ES-I3 (cell line): Measurements from ENCODE around the gene BEX1.
"Not testable (repeated sequence)": the region's sequence is repeated elsewhere in the genome, so short reads cannot be mapped to it uniquely, and the experiment has no call there.

ENCODE experiments used
- H3K36me3 ChIP-seq: 2 replicates; pipeline ENCODE4 v1.6.1; 2013; ENCODE audit warnings: mild to moderate bottlenecking, low read length, control low read depth, moderate library complexity; ENCODE audit not compliant: insufficient read depth
- H3K4me1 ChIP-seq: 2 replicates; pipeline ENCODE4 v1.6.1; 2013; ENCODE audit warnings: mild to moderate bottlenecking, control low read depth, low read length; ENCODE audit not compliant: insufficient read depth
- H3K9ac ChIP-seq: 2 replicates; pipeline ENCODE4 v1.6.1; 2013; ENCODE audit warnings: low read depth, mild to moderate bottlenecking, low read length, moderate library complexity
- H3K9me3 ChIP-seq: 2 replicates; pipeline ENCODE4 v1.6.1; 2013; ENCODE audit warnings: mild to moderate bottlenecking, low read length, moderate library complexity; ENCODE audit not compliant: control insufficient read depth, insufficient read depth

BEX1 gene

GRCh38 chrX:103063918-103064434 is at the start of gene BEX1:
Gene BEX1 (minus strand): TSS chrX:103064171. CDS start chrX:103063274, 897 bp downstream.
- Histone ChIP-seq H3K9ac (peak within 1 kb of the TSS; percentile 69), H3K4me1 (no peaks in the 10 kb centered on the region; the same call in 1 of the 2 replicates), H3K36me3 (no peaks in the 10 kb centered on the region), H3K9me3 (no peaks in the 10 kb centered on the region)

- not testable (repeated sequence) for H3K36me3 ChIP-seq, H3K4me1 ChIP-seq, H3K9me3 ChIP-seq, H3K9ac ChIP-seq
Measured at GRCh38 chrX:103109497-103109896, 45.5 kb upstream of the BEX1 start.

GRCh38 chrX:103107836-103108235 is 43.9 kb upstream of the BEX1 start:
- H3K9me3 ChIP-seq = peaks cover 4% of the 10 kb centered on the region
- no peaks in the 10 kb centered on the region for H3K36me3 ChIP-seq
- H3K4me1 ChIP-seq = no peaks in the 10 kb centered on the region
- no peak overlapping the region for H3K9ac ChIP-seq

DNA sequence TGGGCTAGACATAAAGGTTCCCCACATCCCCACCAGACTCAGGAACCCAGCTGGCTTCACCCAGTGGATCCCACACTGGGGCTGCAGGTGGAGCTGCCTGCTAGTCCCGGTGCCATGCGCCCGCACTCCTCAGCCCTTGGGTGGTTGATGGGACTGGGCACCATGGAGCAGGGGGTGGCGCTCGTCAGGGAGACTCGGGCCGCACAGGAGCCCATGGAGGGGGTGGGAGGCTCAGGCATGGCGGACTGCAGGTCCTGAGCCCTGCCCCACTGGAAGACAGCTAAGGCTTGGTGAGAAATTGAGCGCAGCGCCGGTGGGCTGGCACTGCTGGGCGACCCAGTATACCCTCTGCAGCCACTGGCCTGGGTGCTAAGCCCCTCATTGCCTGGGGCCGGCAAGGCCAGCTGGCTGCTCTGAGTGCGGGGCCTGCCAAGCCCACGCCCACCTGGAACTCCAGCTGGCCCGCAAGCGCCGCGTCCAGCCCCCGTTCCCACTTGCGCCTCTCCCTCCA is 43.3 kb upstream of the BEX1 start:
- H3K9ac ChIP-seq, H3K36me3 ChIP-seq, H3K4me1 ChIP-seq, H3K9me3 ChIP-seq: not testable (repeated sequence)

GRCh38 chrX:103104370-103104769 is 40.4 kb upstream of the BEX1 start:
- not testable (repeated sequence) for H3K9me3 ChIP-seq, H3K36me3 ChIP-seq, H3K9ac ChIP-seq, H3K4me1 ChIP-seq

DNA sequence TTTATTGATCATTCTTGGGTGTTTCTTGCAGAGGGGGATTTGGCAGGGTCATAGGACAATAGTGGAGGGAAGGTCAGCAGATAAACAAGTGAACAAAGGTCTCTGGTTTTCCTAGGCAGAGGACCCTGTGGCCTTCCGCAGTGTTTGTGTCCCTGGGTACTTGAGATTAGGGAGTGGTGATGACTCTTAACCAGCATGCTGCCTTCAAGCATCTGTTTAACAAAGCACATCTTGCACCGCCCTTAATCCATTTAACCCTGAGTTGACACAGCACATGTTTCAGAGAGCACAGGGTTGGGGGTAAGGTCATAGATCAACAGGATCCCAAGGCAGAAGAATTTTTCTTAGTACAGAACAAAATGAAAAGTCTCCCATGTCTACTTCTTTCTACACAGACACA is 39.9 kb upstream of the BEX1 start:
- not testable (repeated sequence) for H3K9ac ChIP-seq, H3K36me3 ChIP-seq, H3K4me1 ChIP-seq, H3K9me3 ChIP-seq

DNA sequence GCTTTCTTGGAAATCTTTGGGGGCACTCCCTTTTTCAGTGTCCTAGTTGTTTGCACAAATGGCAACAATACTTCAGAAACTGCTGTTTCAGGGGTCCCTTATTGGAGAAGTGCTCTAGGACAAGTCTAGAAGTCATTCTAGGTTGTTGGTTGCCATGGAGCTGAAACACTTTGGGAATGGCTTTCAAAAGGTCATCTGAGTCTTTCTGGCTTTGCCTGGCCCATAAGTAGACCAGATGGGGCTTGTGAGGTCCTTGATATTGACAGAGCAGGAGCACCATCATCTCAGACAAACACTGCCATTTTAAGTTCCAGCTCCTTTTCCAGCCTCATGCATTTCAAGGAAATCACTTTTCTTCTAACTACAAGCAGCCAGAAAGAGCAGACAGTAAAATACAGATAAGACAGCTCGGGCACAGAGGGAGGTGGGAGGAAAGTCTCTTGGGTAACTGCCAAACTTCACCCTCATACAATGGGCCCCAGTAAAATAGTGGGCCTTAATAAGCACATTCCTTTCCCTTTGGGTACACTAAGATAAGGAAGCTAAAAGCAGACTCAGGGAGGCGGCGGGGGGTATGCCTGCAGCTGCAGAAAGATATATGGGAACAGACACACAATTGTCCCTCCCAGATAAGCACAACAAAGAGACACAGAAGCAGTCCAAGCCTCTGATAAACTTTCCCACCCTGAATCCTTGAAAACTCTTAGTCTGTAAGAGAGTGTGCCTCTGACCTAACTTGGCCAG is 37.5 kb upstream of the BEX1 start:
- Histone ChIP-seq H3K9me3 (no peaks in the 10 kb centered on the region), H3K36me3 (no peaks in the 10 kb centered on the region), H3K4me1 (peaks cover 9% of the 10 kb centered on the region; the same call in 1 of the 2 replicates), H3K9ac (no peak overlapping the region)

GRCh38 chrX:103100484-103100883 is 36.5 kb upstream of the BEX1 start:
- Histone ChIP-seq H3K9me3 (no peaks in the 10 kb centered on the region), H3K4me1 (peaks cover 9% of the 10 kb centered on the region; the same call in 1 of the 2 replicates), H3K9ac (no peak overlapping the region), H3K36me3 (no peaks in the 10 kb centered on the region)

DNA sequence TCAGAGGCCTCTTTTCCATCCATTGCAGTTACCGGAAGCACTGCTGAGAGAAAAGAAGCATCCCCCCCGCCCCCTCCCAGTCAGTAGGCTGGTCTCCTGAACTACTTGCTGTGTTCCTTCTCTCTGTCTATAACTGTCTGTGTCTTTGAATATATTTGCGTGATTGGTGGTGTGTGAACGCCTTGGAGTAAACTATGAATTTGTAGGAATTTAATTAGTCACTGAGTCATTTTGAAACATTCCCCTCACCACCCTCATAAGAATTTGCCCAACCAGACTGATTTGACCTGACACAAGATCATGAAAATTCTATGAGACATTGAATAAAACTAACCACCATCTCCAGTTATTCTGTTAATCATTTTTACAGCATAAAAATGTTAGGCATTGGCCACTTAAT is 35.7 kb upstream of the BEX1 start:
- no peak overlapping the region for H3K9ac ChIP-seq
- H3K9me3 ChIP-seq = no peaks in the 10 kb centered on the region
- no peaks in the 10 kb centered on the region for H3K36me3 ChIP-seq
- peaks cover 9% of the 10 kb centered on the region; the same call in 1 of the 2 replicates for H3K4me1 ChIP-seq

DNA sequence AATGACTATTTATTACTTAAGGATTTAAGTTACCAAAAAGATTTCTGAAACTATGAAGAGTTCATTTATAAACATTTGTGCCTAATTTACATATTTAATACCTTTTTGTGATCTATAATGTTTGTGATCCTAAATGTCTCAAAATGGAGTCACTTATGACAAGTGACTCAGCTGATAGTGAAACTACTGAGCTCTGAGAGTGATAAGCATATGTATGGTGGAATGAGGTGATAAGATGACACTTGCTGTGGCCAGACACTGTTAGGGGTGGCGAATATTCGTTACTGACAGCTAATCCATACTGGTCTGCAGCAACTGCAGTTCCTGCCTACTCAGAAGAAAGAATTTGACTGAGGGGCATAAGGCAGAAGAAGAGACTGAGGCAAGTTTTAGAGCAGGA is 34.5 kb upstream of the BEX1 start:
- Histone ChIP-seq H3K36me3 (no peaks in the 10 kb centered on the region), H3K9me3 (no peaks in the 10 kb centered on the region; the same call in 1 of the 2 replicates)

DNA sequence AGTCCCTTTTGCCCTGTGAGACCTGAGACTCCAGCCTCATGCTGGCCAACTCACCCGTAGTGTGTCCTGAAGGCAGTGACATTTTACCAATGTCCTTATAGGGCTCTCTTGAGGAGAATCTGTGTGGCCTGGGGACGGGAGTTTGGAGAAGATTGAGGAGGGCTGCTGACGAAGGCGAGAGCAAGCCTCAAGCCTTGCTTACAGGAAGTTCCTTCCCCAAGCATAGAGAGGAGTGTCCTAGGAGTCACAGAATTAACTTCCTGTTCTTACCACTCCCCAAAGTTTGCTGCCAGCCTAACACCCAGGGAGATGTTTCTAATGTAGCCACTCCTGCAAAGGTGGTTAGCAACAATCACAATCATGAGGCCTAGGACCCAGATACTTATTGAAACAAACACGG is 29.0 kb upstream of the BEX1 start, which contains the start of gene NXF3:
NXF3 (minus strand) TSS at position 202 of the 400 bp plus-strand sequence; CDS start at position 82, 120 bp downstream.
- no peak within 1 kb of the TSS for H3K9ac ChIP-seq
- no peaks in the 10 kb centered on the region for H3K36me3 ChIP-seq
- H3K4me1 ChIP-seq = no peaks in the 10 kb centered on the region
- H3K9me3 ChIP-seq = no peaks in the 10 kb centered on the region; the same call in 1 of the 2 replicates

More for the DNA sequence above, 34.5 kb upstream of the BEX1 start:
- Histone ChIP-seq H3K4me1 (peaks cover 9% of the 10 kb centered on the region; the same call in 1 of the 2 replicates), H3K9ac (no peak overlapping the region)

- Histone ChIP-seq H3K36me3 (no peaks in the 10 kb centered on the region), H3K4me1 (peaks cover 8% of the 10 kb centered on the region; the same call in 1 of the 2 replicates), H3K9ac (no peak overlapping the region), H3K9me3 (no peaks in the 10 kb centered on the region)
Measured at GRCh38 chrX:103081051-103081450, 17.1 kb upstream of the BEX1 start.

DNA sequence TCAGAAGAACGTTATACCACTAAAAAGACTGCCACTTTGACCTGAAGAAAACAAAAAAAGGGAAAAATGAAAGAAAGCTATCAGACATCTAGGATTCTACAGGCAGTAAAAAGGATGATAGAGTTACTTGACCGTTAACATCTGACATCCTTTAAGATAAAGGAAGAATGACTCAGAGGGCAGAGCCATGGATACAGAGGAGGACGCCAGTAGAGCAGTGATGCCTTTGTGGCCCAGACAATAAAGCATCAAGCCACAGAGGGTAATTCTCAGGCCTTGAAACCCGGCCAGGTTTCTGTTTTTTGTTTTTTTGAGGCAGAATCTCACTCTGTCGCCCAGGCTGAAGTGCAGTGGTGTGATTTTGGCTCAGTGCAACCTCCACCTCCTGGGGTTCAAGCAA is 9.5 kb upstream of the BEX1 start:
- Histone ChIP-seq H3K9ac (no peak overlapping the region), H3K36me3 (no peaks in the 10 kb centered on the region), H3K4me1 (peaks cover 8% of the 10 kb centered on the region; the same call in 1 of the 2 replicates), H3K9me3 (no peaks in the 10 kb centered on the region)

- no peaks in the 10 kb centered on the region for H3K36me3 ChIP-seq
- H3K4me1 ChIP-seq = no peaks in the 10 kb centered on the region; the same call in 1 of the 2 replicates
- H3K9me3 ChIP-seq = no peaks in the 10 kb centered on the region
- H3K9ac ChIP-seq = no peak overlapping the region
Measured at GRCh38 chrX:103066606-103067005, 2.6 kb upstream of the BEX1 start.
